ENCODE measurements around the gene IFI35. TPM values are rescaled to one million over a fixed set of nuclear protein-coding genes. Genes with fewer than 3 reads are reported as not detected.
"Not testable (repeated sequence)": the region's sequence is repeated elsewhere in the genome, so short reads cannot be mapped to it uniquely, and the experiment has no call there.

IFI35 gene
- total RNA-seq, 1 donor from 2014 or later: 17.6 TPM

GRCh38 chr17:42989726-42990652, 16.6 kb upstream of the IFI35 start:
- no peak for DNase-seq (ENCODE audit: low read depth)
- TF ChIP-seq, protein P1, sequence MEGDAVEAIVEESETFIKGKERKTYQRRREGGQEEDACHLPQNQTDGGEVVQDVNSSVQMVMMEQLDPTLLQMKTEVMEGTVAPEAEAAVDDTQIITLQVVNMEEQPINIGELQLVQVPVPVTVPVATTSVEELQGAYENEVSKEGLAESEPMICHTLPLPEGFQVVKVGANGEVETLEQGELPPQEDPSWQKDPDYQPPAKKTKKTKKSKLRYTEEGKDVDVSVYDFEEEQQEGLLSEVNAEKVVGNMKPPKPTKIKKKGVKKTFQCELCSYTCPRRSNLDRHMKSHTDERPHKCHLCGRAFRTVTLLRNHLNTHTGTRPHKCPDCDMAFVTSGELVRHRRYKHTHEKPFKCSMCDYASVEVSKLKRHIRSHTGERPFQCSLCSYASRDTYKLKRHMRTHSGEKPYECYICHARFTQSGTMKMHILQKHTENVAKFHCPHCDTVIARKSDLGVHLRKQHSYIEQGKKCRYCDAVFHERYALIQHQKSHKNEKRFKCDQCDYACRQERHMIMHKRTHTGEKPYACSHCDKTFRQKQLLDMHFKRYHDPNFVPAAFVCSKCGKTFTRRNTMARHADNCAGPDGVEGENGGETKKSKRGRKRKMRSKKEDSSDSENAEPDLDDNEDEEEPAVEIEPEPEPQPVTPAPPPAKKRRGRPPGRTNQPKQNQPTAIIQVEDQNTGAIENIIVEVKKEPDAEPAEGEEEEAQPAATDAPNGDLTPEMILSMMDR (conservative IDR thresholded peaks at IDR 0.05; ENCODE audit: low read depth, low read length): no peak
- no peak overlapping the region for H3K4me3 ChIP-seq (ENCODE audit: low read depth, low read length)

DNA sequence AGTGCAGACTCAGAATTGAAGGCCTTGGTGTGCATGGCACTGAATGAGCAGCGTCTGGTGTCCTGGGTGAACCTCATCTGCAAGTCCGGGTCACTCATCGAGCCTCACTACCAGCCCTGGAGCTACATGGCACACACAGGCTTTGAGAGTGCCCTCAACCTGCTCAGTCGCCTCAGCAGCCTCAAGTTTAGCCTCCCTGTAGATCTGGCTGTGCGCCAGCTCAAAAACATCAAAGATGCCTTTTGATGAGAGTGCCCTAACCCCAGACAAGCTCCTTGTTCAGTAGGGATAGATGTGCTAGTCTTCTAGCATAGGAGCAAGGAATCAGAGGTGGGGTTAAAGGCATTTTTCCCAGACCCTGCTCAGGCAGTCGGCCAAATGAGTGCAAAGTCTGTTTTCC, 15.1 kb upstream of the IFI35 start:
- DNase-seq (ENCODE audit: low read depth): no peak
- no peak overlapping the region for H3K4me3 ChIP-seq (ENCODE audit: low read depth, low read length)
- TF ChIP-seq, protein P1 (conservative IDR thresholded peaks at IDR 0.05; ENCODE audit: low read depth, low read length): no peak

- DNase-seq (ENCODE audit: low read depth): no peak
- H3K4me3 ChIP-seq (ENCODE audit: low read depth, low read length): no peak overlapping the region
These were observed 13.7 kb upstream of the IFI35 start for GRCh38 chr17:42992872-42993271.

DNA sequence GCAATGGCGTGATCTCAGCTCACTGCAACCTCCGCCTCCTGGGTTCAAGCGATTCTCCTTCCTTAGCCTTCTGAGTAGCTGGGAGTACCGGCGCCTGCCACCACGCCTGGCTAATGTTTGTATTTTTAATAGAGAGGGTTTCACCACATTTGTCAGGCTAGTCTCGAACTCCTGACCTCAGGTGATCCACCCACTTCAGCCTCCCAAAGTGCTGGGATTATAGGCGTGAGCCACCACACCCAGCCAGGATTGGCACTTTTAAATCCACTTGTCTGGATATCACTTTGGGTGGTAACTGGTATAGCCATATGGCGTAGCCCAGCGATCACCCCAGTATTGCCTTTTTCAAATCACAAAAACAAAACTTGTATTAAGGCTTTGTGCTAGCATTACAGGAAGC, 12.7 kb upstream of the IFI35 start:
- DNase-seq (ENCODE audit: low read depth); H3K4me3 ChIP-seq (ENCODE audit: low read depth, low read length): not testable (repeated sequence)

More at GRCh38 chr17:42992872-42993271, 13.7 kb upstream of the IFI35 start:
- TF ChIP-seq, protein P1 (conservative IDR thresholded peaks at IDR 0.05; ENCODE audit: low read depth, low read length): no peak

- H3K4me3 ChIP-seq (ENCODE audit: low read depth, low read length): peak overlapping the region; percentile 47
- TF ChIP-seq, protein P1 (conservative IDR thresholded peaks at IDR 0.05; ENCODE audit: low read depth, low read length): no peak
- no peak for DNase-seq (ENCODE audit: low read depth)
These were observed 9.1 kb upstream of the IFI35 start for GRCh38 chr17:42997390-42997983.

GRCh38 chr17:42997984-42998938, 8.3 kb upstream of the IFI35 start, which contains the start of gene RPL27:
RPL27 (plus strand) TSS chr17:42998419; CDS start chr17:42998751, 332 bp downstream.
- TF ChIP-seq, protein P1 (conservative IDR thresholded peaks at IDR 0.05; ENCODE audit: low read depth, low read length): peak; percentile 78
- peak within 1 kb of the TSS; percentile 86 for H3K4me3 ChIP-seq (ENCODE audit: low read depth, low read length)
- DNase-seq (ENCODE audit: low read depth): peak; percentile 98

Measured in epithelial cell of proximal tubule (primary cell).